IMR-90 (cell line): Measurements from ENCODE around the gene ACLY. TPM values are rescaled to one million over a fixed set of nuclear protein-coding genes. Genes with fewer than 3 reads are reported as not detected.

ENCODE experiments used
- ATAC-seq: fragments of 200-7000 bp; cut with Tn5 transposase; 2 replicates; pipeline ENCODE4 v1.9.1; 2020; ENCODE audit warnings: low read depth, mild to moderate bottlenecking, moderate library complexity
- BruUV-seq: library from RNA; stranded (reverse); fragments of 400-500 nt; replicated peaks from 2 replicates; lab custom pipeline; 2021; lab: Mats Ljungman, UMichigan
- CTCF ChIA-PET: fragments of 300-600 bp; formaldehyde crosslinking; extraction: SDS; loops from one replicate; lab custom pipeline; 2021; ENCODE audit warnings: antibody characterized with exemption; lab: Yijun Ruan, JAX
- POLR2A ChIA-PET: fragments of 300-600 bp; sonication (Branson Sonifier 250); formaldehyde crosslinking; loops from one replicate; lab custom pipeline; 2022; ENCODE audit warnings: antibody characterized with exemption; ENCODE audit not compliant: unreplicated experiment; lab: Charles Lee
- DNase-seq: peaks from one replicate; pipeline ENCODE4 v3.0.0; 2013
- H2AFZ ChIP-seq: replicated peaks from 2 replicates; pipeline ENCODE3; 2013; ENCODE audit warnings: low read length, mild to moderate bottlenecking; ENCODE audit not compliant: poor library complexity
- H2AK5ac ChIP-seq: 2 replicates; pipeline ENCODE4 v1.6.1; 2013; ENCODE audit warnings: low read depth, low read length, inconsistent platforms
- H2AK9ac ChIP-seq: replicated peaks from 2 replicates; pipeline ENCODE3; 2013; ENCODE audit warnings: mild to moderate bottlenecking, low read depth, low read length, moderate library complexity; ENCODE audit not compliant: poor library complexity
- H2BK120ac ChIP-seq: 2 replicates; pipeline ENCODE4 v1.6.1; 2013; ENCODE audit warnings: low read depth, low read length, inconsistent platforms
- H2BK15ac ChIP-seq: 3 replicates; pipeline ENCODE4 v1.6.1; 2013; ENCODE audit warnings: low read depth, low read length, inconsistent platforms
- H2BK20ac ChIP-seq: 2 replicates; pipeline ENCODE4 v1.6.1; 2013; ENCODE audit warnings: low read depth, mild to moderate bottlenecking, inconsistent platforms, low read length, moderate library complexity
- H2BK5ac ChIP-seq: 2 replicates; pipeline ENCODE4 v1.6.1; 2013; ENCODE audit warnings: mild to moderate bottlenecking, low read depth, low read length, inconsistent platforms; ENCODE audit not compliant: poor library complexity, severe bottlenecking
- H3K14ac ChIP-seq: replicated peaks from 2 replicates; pipeline ENCODE4 v1.6.1; 2013; ENCODE audit warnings: low read depth, low read length, inconsistent platforms
- H3K18ac ChIP-seq: 2 replicates; pipeline ENCODE4 v1.6.1; 2013; ENCODE audit warnings: low read depth, low read length, control low read depth
- H3K23ac ChIP-seq: 2 replicates; pipeline ENCODE4 v1.6.1; 2013; ENCODE audit warnings: low read depth, low read length, inconsistent platforms
- H3K27ac ChIP-seq: 2 replicates; pipeline ENCODE4 v1.5.1; 2013; ENCODE audit warnings: mild to moderate bottlenecking, control low read depth, low read length; ENCODE audit not compliant: insufficient read depth
- H3K27me3 ChIP-seq: 2 replicates; pipeline ENCODE4 v1.6.1; 2013; ENCODE audit warnings: low read length; ENCODE audit not compliant: control insufficient read depth, insufficient read depth
- H3K36me3 ChIP-seq: 2 replicates; pipeline ENCODE4 v1.6.1; 2013; ENCODE audit warnings: low read length, mixed read lengths; ENCODE audit not compliant: control insufficient read depth, insufficient read depth
- H3K4ac ChIP-seq: 2 replicates; pipeline ENCODE4 v1.6.1; 2013; ENCODE audit warnings: low read depth, low read length, inconsistent platforms
- H3K4me1 ChIP-seq: 2 replicates; pipeline ENCODE4 v1.6.1; 2013; ENCODE audit warnings: low read length, mixed read lengths; ENCODE audit not compliant: control insufficient read depth, insufficient read depth
- H3K4me2 ChIP-seq: 2 replicates; pipeline ENCODE4 v1.6.1; 2013; ENCODE audit warnings: low read depth, mild to moderate bottlenecking, control low read depth, low read length, moderate library complexity
- H3K4me3 ChIP-seq: 2 replicates; pipeline ENCODE4 v1.5.1; 2013; ENCODE audit warnings: low read depth, mild to moderate bottlenecking, control low read depth, low read length, moderate library complexity; ENCODE audit not compliant: insufficient read depth
- H3K56ac ChIP-seq: 2 replicates; pipeline ENCODE4 v1.6.1; 2013; ENCODE audit warnings: low read length, inconsistent platforms; ENCODE audit not compliant: insufficient read depth; ENCODE audit errors: extremely low read depth
- H3K79me1 ChIP-seq, 2 experiments: 2 replicates each; pipeline ENCODE4 v1.6.1; 2013; ENCODE audit warnings: low read length in 2 of 2, inconsistent platforms in 1 of 2, low read depth in 1 of 2
- H3K9ac ChIP-seq: 2 replicates; pipeline ENCODE4 v1.6.1; 2013; ENCODE audit warnings: low read depth, low read length, control low read depth
- H3K9me1 ChIP-seq: 2 replicates; pipeline ENCODE4 v1.6.1; 2013; ENCODE audit warnings: low read length, inconsistent platforms; ENCODE audit not compliant: insufficient read depth
- H3K9me3 ChIP-seq: 2 replicates; pipeline ENCODE4 v1.6.1; 2013; ENCODE audit warnings: low read length; ENCODE audit not compliant: control insufficient read depth, insufficient read depth
- H4K20me1 ChIP-seq: 2 replicates; pipeline ENCODE4 v1.6.1; 2013; ENCODE audit warnings: low read length, inconsistent platforms; ENCODE audit not compliant: insufficient read depth
- H4K5ac ChIP-seq: 2 replicates; pipeline ENCODE4 v1.6.1; 2013; ENCODE audit warnings: mild to moderate bottlenecking, low read depth, low read length, control low read depth
- H4K8ac ChIP-seq, 2 experiments: 2 replicates each; pipeline ENCODE4 v1.6.1; 2013; ENCODE audit warnings: low read depth in 2 of 2, low read length in 2 of 2, control low read depth in 1 of 2, inconsistent platforms in 1 of 2
- H4K91ac ChIP-seq: 2 replicates; pipeline ENCODE4 v1.6.1; 2013; ENCODE audit warnings: low read depth, low read length, inconsistent platforms; ENCODE audit not compliant: insufficient read depth
- BHLHE40 ChIP-seq: fragments of 150-350 bp; IDR thresholded peaks from 2 replicates; pipeline ENCODE4 v1.6.1; 2016; ENCODE audit warnings: mild to moderate bottlenecking, low read depth, low read length
- CEBPB ChIP-seq: IDR thresholded peaks from 2 replicates; pipeline ENCODE4 v1.6.1; 2012; ENCODE audit warnings: low read depth, low read length, improper control_type of control experiment
- CHD1 ChIP-seq: IDR thresholded peaks from 2 replicates; pipeline ENCODE4 v1.6.1; 2012; ENCODE audit warnings: low read depth, low read length, improper control_type of control experiment
- CTCF ChIP-seq: conservative IDR thresholded peaks from 2 replicates; pipeline ENCODE4 v1.5.1; 2012; ENCODE audit warnings: mild to moderate bottlenecking, low read depth, low read length, improper control_type of control experiment
- ELK1 ChIP-seq: fragments of 150-350 bp; IDR thresholded peaks from 2 replicates; pipeline ENCODE4 v1.6.1; 2016; ENCODE audit warnings: low read depth, mild to moderate bottlenecking, low read length, moderate library complexity, borderline replicate concordance
- FOS ChIP-seq: fragments of 150-350 bp; IDR thresholded peaks from 2 replicates; pipeline ENCODE4 v1.6.1; 2016; ENCODE audit warnings: low read depth, low read length
- MAZ ChIP-seq: IDR thresholded peaks from 2 replicates; pipeline ENCODE4 v1.6.1; 2012; ENCODE audit warnings: low read depth, mild to moderate bottlenecking, low read length, improper control_type of control experiment, moderate library complexity, borderline replicate concordance
- MXI1 ChIP-seq: IDR thresholded peaks from 2 replicates; pipeline ENCODE4 v1.6.1; 2012; ENCODE audit warnings: low read depth, mild to moderate bottlenecking, low read length, moderate library complexity, borderline replicate concordance
- NFE2L2 ChIP-seq: fragments of 150-350 bp; IDR thresholded peaks from 2 replicates; pipeline ENCODE4 v1.6.1; 2016; ENCODE audit warnings: low read depth, mild to moderate bottlenecking, low read length
- POLR2A ChIP-seq: IDR thresholded peaks from 2 replicates; pipeline ENCODE4 v1.6.1; 2012; ENCODE audit warnings: mild to moderate bottlenecking, low read depth, low read length
- RCOR1 ChIP-seq: IDR thresholded peaks from 2 replicates; pipeline ENCODE4 v1.6.1; 2012; ENCODE audit warnings: mild to moderate bottlenecking, low read length, improper control_type of control experiment; ENCODE audit not compliant: insufficient replicate concordance
- SMC3 ChIP-seq: fragments of 150-350 bp; IDR thresholded peaks from 2 replicates; pipeline ENCODE4 v1.6.1; 2016; ENCODE audit warnings: low read depth, mild to moderate bottlenecking, antibody characterized with exemption, low read length, moderate library complexity
- USF2 ChIP-seq: fragments of 150-350 bp; IDR thresholded peaks from 2 replicates; pipeline ENCODE4 v1.6.1; 2017; ENCODE audit warnings: mild to moderate bottlenecking, antibody characterized with exemption, low read length, low read depth
- WGBS, 2 experiments: methylation state at CpG; one replicate each; pipeline versions ENCODE4 v1.1.5 to v1.1.7; 2013; ENCODE audit warnings: missing lambda C conversion rate in 2 of 2; ENCODE audit not compliant: insufficient read length in 1 of 2; ENCODE audit errors: extremely low coverage in 2 of 2; 5-methylcytosine and 5-hydroxymethylcytosine counted together
- dilution Hi-C: fragments of 300-500 bp; cut with HindIII; formaldehyde crosslinking; loops from one replicate; pipeline ENCODE4 v1.14.3; 2018; ENCODE audit warnings: low sequenced_read_pairs; ENCODE audit not compliant: unreplicated experiment
- in situ Hi-C: fragments of 300-500 bp; cut with MboI; formaldehyde crosslinking; loops from 3 replicates; pipeline ENCODE4 v1.14.3; 2019; ENCODE audit warnings: low sequenced_read_pairs, inconsistent platforms, mixed read lengths
- intact Hi-C: fragments of 100-400 bp; cut with micrococcal nuclease; formaldehyde crosslinking; loops from 2 replicates; pipeline ENCODE4 v1.10.0; 2022
- polyA plus RNA-seq, 3 experiments: library from polyadenylated mRNA; depleted of rRNA; stranded (reverse); fragments of >200 nt; gene quantifications; 2 replicates each; pipeline ENCODE4 v1.2.3, GENCODE V29; 2012; ENCODE audit warnings: low replicate concordance in 1 of 3
- total RNA-seq: library from RNA; depleted of rRNA; stranded (reverse); fragments of >200 nt; gene quantifications from 2 replicates; pipeline ENCODE4 v1.2.3, GENCODE V29; 2012

ACLY gene
- total and polyA plus RNA-seq, 2 of the 4 experiments (the other 2 are of a cell fraction): 167 to 230 TPM

GRCh38 chr17:41939693-41940090 is 20.9 kb upstream of the ACLY start:
- ChIA-PET POLR2A (no interaction called here), CTCF (no interaction called here)

More at GRCh38 chr17:41939693-41940090, 20.9 kb upstream of the ACLY start:
- ATAC-seq: no peak
- Histone ChIP-seq H3K79me1 (no peaks in the 10 kb centered on the region), H3K56ac (no peak overlapping the region), H2AK9ac (no peak overlapping the region), H2AFZ (no peak overlapping the region), H4K91ac (no peak overlapping the region), H3K23ac (no peak overlapping the region), H4K20me1 (no peaks in the 10 kb centered on the region), H2AK5ac (no peak overlapping the region), H3K36me3 (peaks cover 3% of the 10 kb centered on the region), H3K4me2 (no peak overlapping the region), H2BK15ac (no peak overlapping the region), H2BK5ac (no peak overlapping the region), H2BK120ac (no peak overlapping the region), H4K5ac (no peak overlapping the region), H3K9me1 (no peaks in the 10 kb centered on the region; the same call in 1 of the 2 replicates), H3K4ac (no peak overlapping the region), H3K9me3 (no peaks in the 10 kb centered on the region), H3K4me1 (no peaks in the 10 kb centered on the region), H3K27me3 (no peaks in the 10 kb centered on the region), H2BK20ac (no peak overlapping the region), H3K18ac (no peak overlapping the region), H3K14ac (no peak overlapping the region), H3K27ac (no peak overlapping the region), H3K9ac (no peak overlapping the region), H4K8ac (no peak overlapping the region), H3K4me3 (no peak overlapping the region)
- TF ChIP-seq NFE2L2: no peak
- TF ChIP-seq BHLHE40: no peak
- no peak for TF ChIP-seq RCOR1
- no peak for TF ChIP-seq MAZ
- TF ChIP-seq CHD1: no peak
- no peak for TF ChIP-seq MXI1
- TF ChIP-seq SMC3: no peak
- TF ChIP-seq FOS: no peak
- no peak for TF ChIP-seq CEBPB
- no peak for TF ChIP-seq USF2
- no peak for TF ChIP-seq POLR2A
- no peak for TF ChIP-seq CTCF
- TF ChIP-seq ELK1: no peak
- DNase-seq: no peak
- dilution Hi-C loops (no loop called here), intact Hi-C loops (no loop called here), in situ Hi-C loops (no loop called here)
- no TSS peak for BruUV-seq
- WGBS, 2 experiments: 89% methylated on average over 2 of the region's 6 CpGs; no CpG with 5 or more reads in 1 of the 2 experiments
